GM12872 (cell line): ENCODE results near the gene HOMER2.

ENCODE experiments used
- CTCF ChIP-seq: IDR thresholded peaks from 3 replicates; pipeline ENCODE4 v1.5.1; 2011; ENCODE audit warnings: low read depth, mild to moderate bottlenecking, low read length, moderate library complexity; ENCODE audit not compliant: insufficient read depth

Gene HOMER2

GRCh38 chr15:82903511-82903910, 49.0 kb downstream of the HOMER2 start:
- no peak for TF ChIP-seq CTCF

- no peak for TF ChIP-seq CTCF
These were observed 51.3 kb downstream of the HOMER2 start for GRCh38 chr15:82901114-82901805.

- TF ChIP-seq CTCF: no peak
These were observed 51.9 kb downstream of the HOMER2 start for GRCh38 chr15:82900511-82901060.

GRCh38 chr15:82898961-82899360, 53.6 kb downstream of the HOMER2 start:
- TF ChIP-seq CTCF: no peak

GRCh38 chr15:82895983-82896382, 56.5 kb downstream of the HOMER2 start:
- TF ChIP-seq CTCF: no peak

GRCh38 chr15:82894971-82895520, 57.5 kb downstream of the HOMER2 start:
- no peak for TF ChIP-seq CTCF

GRCh38 chr15:82892573-82892972, 59.9 kb downstream of the HOMER2 start:
- TF ChIP-seq CTCF: no peak
